DMS 273 (cell line): Measurements from ENCODE around the gene TTC29.
A peak's percentile ranks its signal among the peaks of the same experiment; 100 is the strongest.

Experiments
- DNase-seq: peaks from one replicate; lab custom pipeline; 2025; ENCODE audit not compliant: unreplicated experiment; lab: John Stamatoyannopoulos, UW

Gene TTC29, protein sequence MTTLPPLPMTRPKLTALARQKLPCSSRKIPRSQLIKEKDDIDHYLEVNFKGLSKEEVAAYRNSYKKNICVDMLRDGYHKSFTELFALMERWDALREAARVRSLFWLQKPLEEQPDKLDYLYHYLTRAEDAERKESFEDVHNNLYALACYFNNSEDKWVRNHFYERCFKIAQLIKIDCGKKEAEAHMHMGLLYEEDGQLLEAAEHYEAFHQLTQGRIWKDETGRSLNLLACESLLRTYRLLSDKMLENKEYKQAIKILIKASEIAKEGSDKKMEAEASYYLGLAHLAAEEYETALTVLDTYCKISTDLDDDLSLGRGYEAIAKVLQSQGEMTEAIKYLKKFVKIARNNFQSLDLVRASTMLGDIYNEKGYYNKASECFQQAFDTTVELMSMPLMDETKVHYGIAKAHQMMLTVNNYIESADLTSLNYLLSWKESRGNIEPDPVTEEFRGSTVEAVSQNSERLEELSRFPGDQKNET

GRCh38 chr4:146945556-146946374, at the start of gene TTC29:
Gene TTC29, minus strand, starts transcription at chr4:146945864. Its CDS starts 5,969 bp downstream, at chr4:146939895.
- peak; percentile 86 for DNase-seq

DNA sequence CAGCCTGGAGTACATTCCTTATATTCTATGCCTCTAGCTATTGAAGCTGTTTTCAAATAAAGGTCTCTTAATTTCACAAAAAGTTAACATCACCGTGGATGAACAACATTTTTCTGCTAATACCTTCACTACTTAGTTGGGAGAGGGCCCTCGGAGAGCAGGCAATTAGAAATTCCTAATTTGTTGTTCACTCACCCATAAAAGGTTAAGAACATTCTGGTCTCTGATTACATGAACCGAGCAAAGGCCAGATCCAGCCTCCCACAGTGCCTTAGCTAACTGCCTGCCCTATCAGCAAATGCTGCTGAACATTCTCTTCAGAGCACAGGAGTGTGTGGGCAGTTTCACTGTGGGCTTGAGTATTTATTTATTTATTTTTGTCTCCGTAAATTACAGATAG, 36.0 kb upstream of the TTC29 start:
- no peak for DNase-seq

GRCh38 chr4:146978641-146979040, 33.0 kb upstream of the TTC29 start:
- DNase-seq, result no peak

- DNase-seq, result no peak
Observed at GRCh38 chr4:146976145-146976544, 30.5 kb upstream of the TTC29 start.

DNA sequence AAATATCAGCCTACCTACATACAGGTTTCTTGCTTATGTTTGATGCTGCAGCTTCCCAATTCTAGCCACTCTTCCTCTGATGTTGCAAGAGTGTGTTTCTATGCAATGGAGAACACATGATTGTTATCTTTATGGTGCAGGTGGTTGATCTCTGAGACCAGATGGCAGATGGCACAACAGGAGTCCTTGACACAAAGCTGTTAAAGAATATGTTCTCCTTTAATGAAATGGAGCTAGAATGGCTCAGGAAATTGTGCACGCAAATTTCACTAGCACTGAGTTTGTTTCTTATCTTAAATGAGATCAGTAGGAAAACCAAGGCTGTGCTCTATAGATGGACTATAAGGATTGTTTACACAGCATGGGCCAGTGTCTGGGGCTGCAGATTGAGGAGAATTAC, 29.9 kb upstream of the TTC29 start:
- peak; percentile 53 for DNase-seq

DNA sequence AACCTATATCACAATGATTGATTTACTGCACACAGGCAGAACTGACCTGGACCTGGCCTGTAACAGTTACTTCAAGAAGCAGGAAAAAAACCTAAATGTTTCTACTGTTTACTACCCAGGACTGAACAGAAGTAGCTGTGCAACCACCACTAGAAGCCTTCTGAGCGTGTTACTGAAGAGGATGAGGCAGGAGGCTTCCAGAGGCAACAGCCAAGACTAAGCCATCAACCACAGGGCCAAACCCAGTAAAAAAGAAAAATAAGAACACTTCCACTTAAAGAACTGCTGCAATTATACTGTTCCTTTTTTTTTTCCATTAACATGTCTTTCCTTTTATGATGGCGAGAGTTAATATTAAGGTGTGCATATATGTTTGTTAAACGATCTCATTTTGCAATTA, 29.4 kb upstream of the TTC29 start:
- DNase-seq, result no peak

DNA sequence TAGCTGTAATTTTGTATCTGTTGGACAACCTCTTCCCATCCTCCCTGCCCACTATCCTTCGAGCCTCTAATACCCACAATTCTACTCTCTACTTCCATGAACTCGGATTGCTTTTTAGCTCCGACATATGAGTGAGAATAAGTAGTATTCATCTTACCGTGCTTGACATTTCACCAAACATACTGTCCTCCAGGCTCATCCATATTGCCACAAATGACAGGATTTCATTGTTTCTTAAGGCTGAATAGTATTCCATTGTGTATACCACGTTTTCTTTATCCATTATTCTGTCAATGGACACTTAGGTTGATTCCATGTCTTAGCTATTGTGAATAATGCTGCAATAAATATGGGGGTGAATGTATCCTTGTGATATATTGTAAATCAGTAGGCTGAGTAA, 26.4 kb upstream of the TTC29 start:
- no peak for DNase-seq

DNA sequence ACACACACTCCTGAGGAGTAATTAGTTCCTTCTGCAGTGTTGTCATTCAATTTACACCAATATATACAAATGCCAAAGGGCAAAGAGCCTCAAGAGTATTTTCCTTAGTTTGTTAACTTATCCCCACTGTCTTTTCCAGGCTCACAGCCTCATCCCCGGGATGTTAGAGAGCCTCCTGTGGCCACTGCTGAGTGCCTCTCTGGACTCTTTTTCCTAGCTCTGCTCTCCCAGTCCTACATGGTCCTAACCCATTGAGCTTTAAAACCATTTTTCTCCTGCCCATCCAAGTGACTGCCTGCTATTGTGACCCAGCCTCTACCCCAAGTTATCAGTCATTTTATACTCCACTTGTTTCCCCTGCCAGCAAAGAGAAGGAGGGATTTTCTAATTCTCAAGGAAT, 23.5 kb upstream of the TTC29 start:
- DNase-seq, result no peak

- DNase-seq, result no peak
Observed at GRCh38 chr4:146960634-146961033, 15.0 kb upstream of the TTC29 start.

GRCh38 chr4:146959692-146960091, 14.0 kb upstream of the TTC29 start:
- no peak for DNase-seq

- DNase-seq, result no peak
Observed at GRCh38 chr4:146957237-146957636, 11.6 kb upstream of the TTC29 start.

GRCh38 chr4:146952896-146953295, 7.2 kb upstream of the TTC29 start:
- DNase-seq, result no peak

GRCh38 chr4:146949559-146949958, 3.9 kb upstream of the TTC29 start:
- no peak for DNase-seq

GRCh38 chr4:146943691-146944375, 1.8 kb downstream of the TTC29 start:
- DNase-seq, result no peak

DNA sequence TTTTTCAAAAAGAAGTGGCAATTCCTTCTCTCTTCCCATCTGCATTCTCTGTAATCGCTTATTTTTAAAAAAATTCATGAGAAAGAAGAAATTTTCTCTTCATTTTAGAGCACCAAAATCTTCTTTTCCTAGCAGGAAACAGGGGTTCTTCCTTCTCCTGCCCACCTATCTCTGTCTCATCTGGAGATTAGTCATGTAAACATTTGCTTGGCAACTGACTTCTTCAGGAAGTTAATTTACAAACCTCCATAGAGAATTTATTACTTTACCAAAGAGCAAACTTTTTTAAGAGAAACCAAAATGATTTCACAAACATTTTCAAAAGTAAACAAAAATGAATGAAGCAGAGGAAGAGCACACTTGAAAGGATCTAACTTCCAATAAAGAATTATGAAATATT, 13.5 kb downstream of the TTC29 start:
- DNase-seq, result no peak

GRCh38 chr4:146930673-146931072, 15.0 kb downstream of the TTC29 start:
- DNase-seq, result no peak

- DNase-seq, result no peak
Observed at GRCh38 chr4:146927695-146928094, 18.0 kb downstream of the TTC29 start.

GRCh38 chr4:146916479-146917076, 29.1 kb downstream of the TTC29 start:
- peak; percentile 46 for DNase-seq

DNA sequence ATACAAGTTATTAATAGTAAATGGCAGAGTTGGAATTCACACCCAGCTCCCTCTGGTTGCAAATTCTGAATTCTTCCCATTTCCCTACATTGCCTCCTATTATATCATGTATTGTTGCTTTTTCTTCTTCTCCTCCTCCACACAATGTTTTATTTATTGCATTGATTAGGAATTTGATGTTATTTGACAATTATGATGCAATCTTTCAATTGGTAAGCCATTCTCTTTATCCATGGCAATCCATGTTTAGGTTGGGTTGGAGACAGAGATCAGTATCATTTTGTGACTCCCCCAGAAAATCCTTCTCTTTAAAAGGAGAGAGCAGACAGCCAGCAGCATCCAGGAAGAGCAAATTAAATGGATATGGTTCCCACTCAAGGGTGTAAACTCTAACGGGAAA, 30.5 kb downstream of the TTC29 start:
- DNase-seq, result no peak

- no peak for DNase-seq
Observed at GRCh38 chr4:146900295-146900694, 45.4 kb downstream of the TTC29 start.

DNA sequence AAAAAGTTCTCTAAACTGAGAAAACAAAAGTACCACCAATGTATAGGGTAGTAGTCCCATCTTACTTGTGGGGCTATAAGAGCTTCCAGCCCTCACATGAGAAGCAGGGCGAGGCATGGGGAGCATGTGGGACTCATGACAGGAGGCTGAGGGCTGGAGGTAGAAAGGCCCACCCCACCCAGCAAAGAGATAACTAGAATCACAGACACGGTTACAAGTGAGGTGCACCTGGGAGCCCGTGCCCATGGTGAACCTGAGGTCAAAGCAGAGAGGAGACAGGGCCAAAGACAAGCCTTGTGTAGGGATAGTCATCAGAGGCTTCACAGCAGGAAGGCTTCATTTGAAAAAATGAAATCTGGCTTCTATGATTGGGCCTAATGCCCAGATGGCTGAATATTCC, 55.4 kb downstream of the TTC29 start:
- no peak for DNase-seq
